Neutrophil (primary cell): ENCODE measurements around the gene TEX30.

Experiments
- H3K27ac ChIP-seq: fragments of 200-600 bp; sonication (generic); 2 replicates; pipeline ENCODE4 v1.5.1; 2016; ENCODE audit warnings: mild to moderate bottlenecking, moderate library complexity
- H3K27me3 ChIP-seq: fragments of 200-600 bp; sonication (generic); 2 replicates; pipeline ENCODE4 v1.6.0; 2016; ENCODE audit warnings: mild to moderate bottlenecking
- H3K36me3 ChIP-seq: fragments of 200-600 bp; sonication (generic); 2 replicates; pipeline ENCODE4 v1.5.1; 2017
- H3K4me1 ChIP-seq, 2 experiments: fragments of 200-600 bp in 1 of 2; sonication (generic) in 1 of 2; 1 replicate in 1 of 2; 2 replicates in 1 of 2; pipeline versions ENCODE4 v1.5.1 to v1.6.1; 2013 to 2016; ENCODE audit warnings: low read depth in 1 of 2, low read length in 1 of 2, mild to moderate bottlenecking in 1 of 2, moderate library complexity in 1 of 2; ENCODE audit not compliant: control insufficient read depth in 1 of 2, insufficient read depth in 1 of 2
- H3K4me3 ChIP-seq, 2 experiments: fragments of 200-600 bp in 1 of 2; sonication (generic) in 1 of 2; 1 replicate in 1 of 2; 2 replicates in 1 of 2; pipeline ENCODE4 v1.5.1; 2013 to 2016; ENCODE audit warnings: low read depth in 1 of 2, low read length in 1 of 2, mild to moderate bottlenecking in 1 of 2, moderate library complexity in 1 of 2
- H3K9me3 ChIP-seq: fragments of 200-600 bp; sonication (generic); 2 replicates; pipeline ENCODE4 v1.5.1; 2016
- TF ChIP-seq, protein P1 (sequence below): fragments of 200-600 bp; sonication (generic); IDR thresholded peaks from 2 replicates; pipeline ENCODE4 v1.5.1; 2016; ENCODE audit warnings: antibody characterized with exemption

The TEX30 gene

DNA sequence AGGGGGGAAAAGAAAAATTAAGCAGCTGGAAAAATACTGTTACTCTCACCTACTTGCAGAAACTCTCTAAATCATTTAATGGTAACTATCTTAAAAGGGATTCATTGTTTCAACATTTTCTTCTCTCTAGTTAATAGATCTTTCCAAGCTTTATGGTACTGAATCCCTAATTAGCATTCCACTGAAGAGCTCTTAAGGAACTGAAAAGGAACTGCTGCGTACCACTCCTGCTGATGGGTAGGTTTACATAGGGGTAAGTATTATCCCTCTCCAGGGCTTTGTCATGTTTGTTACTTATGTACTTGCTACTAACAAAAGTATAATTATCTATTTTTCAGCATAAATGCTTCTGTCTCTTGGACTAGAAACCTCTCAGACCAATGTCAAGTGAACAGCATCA is 12.5 kb downstream of the TEX30 start:
- TF ChIP-seq, protein P1, sequence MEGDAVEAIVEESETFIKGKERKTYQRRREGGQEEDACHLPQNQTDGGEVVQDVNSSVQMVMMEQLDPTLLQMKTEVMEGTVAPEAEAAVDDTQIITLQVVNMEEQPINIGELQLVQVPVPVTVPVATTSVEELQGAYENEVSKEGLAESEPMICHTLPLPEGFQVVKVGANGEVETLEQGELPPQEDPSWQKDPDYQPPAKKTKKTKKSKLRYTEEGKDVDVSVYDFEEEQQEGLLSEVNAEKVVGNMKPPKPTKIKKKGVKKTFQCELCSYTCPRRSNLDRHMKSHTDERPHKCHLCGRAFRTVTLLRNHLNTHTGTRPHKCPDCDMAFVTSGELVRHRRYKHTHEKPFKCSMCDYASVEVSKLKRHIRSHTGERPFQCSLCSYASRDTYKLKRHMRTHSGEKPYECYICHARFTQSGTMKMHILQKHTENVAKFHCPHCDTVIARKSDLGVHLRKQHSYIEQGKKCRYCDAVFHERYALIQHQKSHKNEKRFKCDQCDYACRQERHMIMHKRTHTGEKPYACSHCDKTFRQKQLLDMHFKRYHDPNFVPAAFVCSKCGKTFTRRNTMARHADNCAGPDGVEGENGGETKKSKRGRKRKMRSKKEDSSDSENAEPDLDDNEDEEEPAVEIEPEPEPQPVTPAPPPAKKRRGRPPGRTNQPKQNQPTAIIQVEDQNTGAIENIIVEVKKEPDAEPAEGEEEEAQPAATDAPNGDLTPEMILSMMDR: no peak

GRCh38 chr13:102758842-102759241 is 14.7 kb downstream of the TEX30 start:
- Histone ChIP-seq H3K36me3 (no peaks in the 10 kb centered on the region), H3K27ac (no peak overlapping the region), H3K27me3 (no peaks in the 10 kb centered on the region), H3K4me3 (no peak overlapping the region), H3K9me3 (no peaks in the 10 kb centered on the region), H3K4me1 (no peaks in the 10 kb centered on the region)
- TF ChIP-seq, protein P1: no peak

More for the DNA sequence above, 12.5 kb downstream of the TEX30 start:
- Histone ChIP-seq H3K27me3 (no peaks in the 10 kb centered on the region), H3K4me3 (no peak overlapping the region), H3K4me1 (no peaks in the 10 kb centered on the region), H3K9me3 (no peaks in the 10 kb centered on the region), H3K27ac (no peak overlapping the region), H3K36me3 (peaks cover 2% of the 10 kb centered on the region)

GRCh38 chr13:102757006-102757405 is 16.6 kb downstream of the TEX30 start:
- Histone ChIP-seq H3K27me3 (no peaks in the 10 kb centered on the region), H3K4me3 (no peak overlapping the region), H3K27ac (no peak overlapping the region), H3K4me1 (no peaks in the 10 kb centered on the region), H3K9me3 (no peaks in the 10 kb centered on the region), H3K36me3 (no peaks in the 10 kb centered on the region)
- TF ChIP-seq, protein P1: no peak

- Histone ChIP-seq H3K27ac (no peak overlapping the region), H3K27me3 (no peaks in the 10 kb centered on the region), H3K36me3 (no peaks in the 10 kb centered on the region), H3K4me1 (no peaks in the 10 kb centered on the region), H3K9me3 (no peaks in the 10 kb centered on the region), H3K4me3 (no peak overlapping the region)
- TF ChIP-seq, protein P1: no peak
These were observed 21.7 kb downstream of the TEX30 start for GRCh38 chr13:102751886-102752285.

DNA sequence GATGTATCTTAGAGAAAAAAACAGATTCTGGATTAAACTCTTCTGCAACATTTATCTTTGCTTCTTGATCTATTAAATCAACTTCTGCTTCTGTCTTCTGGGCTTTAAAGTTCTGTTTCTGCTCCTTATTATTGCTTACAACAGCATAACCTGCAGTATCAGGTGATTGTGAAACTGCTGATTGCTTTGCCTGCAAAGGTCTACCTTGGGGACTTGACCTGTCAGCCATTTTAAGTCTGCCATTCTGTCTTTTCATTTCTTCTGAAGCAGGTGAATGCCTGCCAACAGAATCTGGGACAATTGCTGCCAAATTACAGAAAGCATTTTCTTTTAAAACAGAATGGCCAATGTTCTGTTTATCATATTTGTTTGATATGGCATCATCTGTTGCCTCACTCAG is 31.1 kb downstream of the TEX30 start:
- no peaks in the 10 kb centered on the region for H3K27me3 ChIP-seq
- H3K4me3 ChIP-seq: no peak overlapping the region
- no peaks in the 10 kb centered on the region for H3K9me3 ChIP-seq
- H3K27ac ChIP-seq: no peak overlapping the region
- H3K36me3 ChIP-seq: no peaks in the 10 kb centered on the region
- H3K4me1 ChIP-seq: no peaks in the 10 kb centered on the region
- TF ChIP-seq, protein P1: no peak

DNA sequence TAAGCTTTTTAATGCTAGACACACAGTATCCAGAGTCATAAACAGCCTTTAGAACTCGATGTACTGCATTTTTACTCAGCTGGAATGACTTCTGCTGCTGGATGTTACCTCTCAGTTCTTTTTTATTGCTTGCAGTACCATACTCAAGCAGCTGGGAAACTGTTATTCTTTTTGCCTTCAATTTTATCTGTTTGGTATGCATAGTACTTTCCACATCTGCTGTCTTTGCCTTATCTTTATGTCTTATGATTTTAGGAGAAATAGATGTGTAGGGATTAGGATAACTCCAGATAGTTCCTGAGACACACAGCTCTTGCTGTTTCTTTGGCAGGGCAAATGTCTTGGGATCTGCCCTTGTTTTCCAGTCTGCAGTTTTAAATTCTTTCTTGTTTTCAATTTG is 31.5 kb downstream of the TEX30 start:
- Histone ChIP-seq H3K27me3 (peaks cover 4% of the 10 kb centered on the region), H3K27ac (no peak overlapping the region), H3K36me3 (no peaks in the 10 kb centered on the region), H3K4me1 (no peaks in the 10 kb centered on the region), H3K4me3 (no peak overlapping the region), H3K9me3 (no peaks in the 10 kb centered on the region)
- TF ChIP-seq, protein P1: no peak
